Progenitor cell of endocrine pancreas (in vitro differentiated cells): ENCODE results near the gene ASF1B. TPM values are rescaled to one million over a fixed set of nuclear protein-coding genes. Genes with fewer than 3 reads are reported as not detected.

ENCODE experiments used
- DNase-seq: peaks from one replicate; pipeline ENCODE4 v3.0.0; 2021; ENCODE audit warnings: low spot score; ENCODE audit not compliant: unreplicated experiment
- H3K27ac Mint-ChIP-seq: 2 replicates; pipeline ENCODE4 v1.8.0; 2021; ENCODE audit warnings: mild to moderate bottlenecking, moderate library complexity, mixed read lengths
- H3K27me3 Mint-ChIP-seq: 2 replicates; pipeline ENCODE4 v1.8.0; 2021; ENCODE audit warnings: mixed read lengths
- H3K36me3 Mint-ChIP-seq: 2 replicates; pipeline ENCODE4 v1.8.0; 2022; ENCODE audit warnings: mixed read lengths; ENCODE audit not compliant: insufficient read depth
- H3K4me1 Mint-ChIP-seq: 2 replicates; pipeline ENCODE4 v1.8.0; 2021; ENCODE audit warnings: low read depth, mixed read lengths
- H3K4me3 Mint-ChIP-seq: 2 replicates; pipeline ENCODE4 v1.8.0; 2021; ENCODE audit warnings: low read depth, mild to moderate bottlenecking, moderate library complexity, mixed read lengths
- H3K9me3 Mint-ChIP-seq: 2 replicates; pipeline ENCODE4 v1.8.0; 2021; ENCODE audit warnings: low read depth, mixed read lengths
- CTCF ChIP-seq: fragments of 200-600 bp; sonication (generic); IDR thresholded peaks from one replicate; pipeline ENCODE4 v1.5.0; 2021; ENCODE audit warnings: antibody characterized with exemption, mild to moderate bottlenecking; ENCODE audit not compliant: unreplicated experiment
- total RNA-seq: library from RNA; stranded (reverse); gene quantifications from 2 replicates; pipeline ENCODE4 v1.2.1, GENCODE V29; 2021

The ASF1B gene
- total RNA-seq, 1 donor from 2014 or later: 18.4 TPM

GRCh38 chr19:14141041-14141440, 4.7 kb upstream of the ASF1B start:
- Mint-ChIP-seq H3K36me3 (no peaks in the 10 kb centered on the region), H3K4me1 (no peaks in the 10 kb centered on the region), H3K9me3 (no peaks in the 10 kb centered on the region), H3K4me3 (no peak overlapping the region), H3K27ac (peak overlapping the region; percentile 35), H3K27me3 (no peaks in the 10 kb centered on the region)
- no peak for DNase-seq
- TF ChIP-seq CTCF: no peak

GRCh38 chr19:14139944-14140343, 3.6 kb upstream of the ASF1B start:
- no peak for DNase-seq
- Mint-ChIP-seq H3K4me1 (peaks cover 7% of the 10 kb centered on the region), H3K4me3 (no peak overlapping the region), H3K27ac (peak overlapping the region; percentile 15), H3K9me3 (no peaks in the 10 kb centered on the region), H3K36me3 (no peaks in the 10 kb centered on the region), H3K27me3 (no peaks in the 10 kb centered on the region)
- no peak for TF ChIP-seq CTCF

GRCh38 chr19:14138576-14139265, 2.3 kb upstream of the ASF1B start:
- H3K27me3 Mint-ChIP-seq: no peaks in the 10 kb centered on the region
- no peak for DNase-seq
- H3K36me3 Mint-ChIP-seq: no peaks in the 10 kb centered on the region
- peak overlapping the region; percentile 64 for H3K27ac Mint-ChIP-seq
- peaks cover 12% of the 10 kb centered on the region for H3K4me1 Mint-ChIP-seq
- H3K4me3 Mint-ChIP-seq: peak overlapping the region; percentile 35
- H3K9me3 Mint-ChIP-seq: no peaks in the 10 kb centered on the region
- TF ChIP-seq CTCF: no peak

GRCh38 chr19:14135985-14136508, 342 bp downstream of the ASF1B start:
- no peak overlapping the region for H3K27ac Mint-ChIP-seq
- H3K27me3 Mint-ChIP-seq: no peaks in the 10 kb centered on the region
- peaks cover 12% of the 10 kb centered on the region for H3K4me1 Mint-ChIP-seq
- H3K9me3 Mint-ChIP-seq: no peaks in the 10 kb centered on the region
- H3K36me3 Mint-ChIP-seq: no peaks in the 10 kb centered on the region
- DNase-seq: no peak
- no peak for TF ChIP-seq CTCF
- H3K4me3 Mint-ChIP-seq: peak overlapping the region; percentile 72

GRCh38 chr19:14135355-14135754, 1.0 kb downstream of the ASF1B start:
- TF ChIP-seq CTCF: no peak
- Mint-ChIP-seq H3K4me3 (peak overlapping the region; percentile 72), H3K36me3 (no peaks in the 10 kb centered on the region), H3K27ac (no peak overlapping the region), H3K9me3 (no peaks in the 10 kb centered on the region), H3K4me1 (peaks cover 12% of the 10 kb centered on the region), H3K27me3 (no peaks in the 10 kb centered on the region)
- no peak for DNase-seq
